Caco-2 (cell line): Measurements from ENCODE around the gene NCR2. TPM values are rescaled to one million over a fixed set of nuclear protein-coding genes. Genes with fewer than 3 reads are reported as not detected.

ENCODE experiments used
- BruUV-seq: library from RNA; stranded (reverse); fragments of 400-500 nt; replicated peaks from 2 replicates; lab custom pipeline; 2021; lab: Mats Ljungman, UMichigan
- CTCF ChIA-PET: fragments of 300-600 bp; sonication (Branson Sonifier 250); formaldehyde crosslinking; loops from one replicate; lab custom pipeline; 2022; ENCODE audit warnings: antibody characterized with exemption; lab: Charles Lee
- POLR2A ChIA-PET: fragments of 300-600 bp; sonication (Branson Sonifier 250); formaldehyde crosslinking; loops from one replicate; lab custom pipeline; 2022; ENCODE audit warnings: antibody characterized with exemption; lab: Charles Lee
- DNase-seq, 2 experiments: peaks; one replicate each; pipeline versions ENCODE4 v3.0.0 to v3.0.0-alpha.2; 2020 to 2022
- H3K27me3 ChIP-seq: replicated peaks from 2 replicates; pipeline ENCODE4 v1.6.0; 2011; ENCODE audit warnings: low read length; ENCODE audit not compliant: control insufficient read depth, insufficient read depth
- H3K36me3 ChIP-seq: 2 replicates; pipeline ENCODE4 v1.5.1; 2011; ENCODE audit warnings: low read length; ENCODE audit not compliant: control insufficient read depth, insufficient read depth
- H3K4me1 ChIP-seq: fragments of 250-450 bp; sonication (Bioruptor Pico); 2 replicates; pipeline ENCODE4 v1.5.1; 2020; ENCODE audit warnings: mild to moderate bottlenecking
- H3K4me3 ChIP-seq: 2 replicates; pipeline ENCODE4 v1.5.1; 2011; ENCODE audit warnings: low read depth, mild to moderate bottlenecking, control low read depth, low read length
- H3K9me3 ChIP-seq: fragments of 250-450 bp; sonication (Bioruptor Pico); 2 replicates; pipeline ENCODE4 v1.5.1; 2020; ENCODE audit warnings: mild to moderate bottlenecking, moderate library complexity
- H3K27ac Mint-ChIP-seq: one replicate; pipeline ENCODE4 v1.8.0; 2022; ENCODE audit warnings: mixed read lengths; ENCODE audit not compliant: unreplicated experiment
- H3K27me3 Mint-ChIP-seq: one replicate; pipeline ENCODE4 v1.8.0; 2022; ENCODE audit warnings: mixed read lengths; ENCODE audit not compliant: insufficient read depth, unreplicated experiment
- H3K36me3 Mint-ChIP-seq: one replicate; pipeline ENCODE4 v1.8.0; 2022; ENCODE audit warnings: mild to moderate bottlenecking, mixed read lengths; ENCODE audit not compliant: insufficient read depth, unreplicated experiment
- H3K4me1 Mint-ChIP-seq: one replicate; pipeline ENCODE4 v1.8.0; 2022; ENCODE audit warnings: low read depth, mixed read lengths; ENCODE audit not compliant: unreplicated experiment
- H3K4me3 Mint-ChIP-seq: one replicate; pipeline ENCODE4 v1.8.0; 2022; ENCODE audit warnings: mild to moderate bottlenecking, moderate library complexity, mixed read lengths; ENCODE audit not compliant: unreplicated experiment
- H3K9me3 Mint-ChIP-seq: one replicate; pipeline ENCODE4 v1.8.0; 2022; ENCODE audit warnings: mixed read lengths; ENCODE audit not compliant: unreplicated experiment
- intact Hi-C: fragments of 100-400 bp; cut with micrococcal nuclease; formaldehyde crosslinking; loops from one replicate; pipeline ENCODE4 v1.10.0; 2022; ENCODE audit not compliant: unreplicated experiment
- total RNA-seq: library from RNA; stranded (reverse); gene quantifications from 2 replicates; pipeline ENCODE4 v1.2.3, GENCODE V29; 2022
- TF ChIP-seq, protein P1 (sequence below), 2 experiments: fragments of 200-600 bp in 1 of 2; IDR thresholded peaks; 1 replicate in 1 of 2; 2 replicates in 1 of 2; pipeline versions ENCODE4 v1.5.1 to v1.8.0; 2011 to 2022; ENCODE audit warnings: antibody characterized with exemption in 1 of 2, control low read depth in 1 of 2, inconsistent platforms in 1 of 2, low read depth in 1 of 2, low read length in 1 of 2, mild to moderate bottlenecking in 1 of 2, moderate library complexity in 1 of 2; ENCODE audit not compliant: insufficient read depth in 1 of 2, severe bottlenecking in 1 of 2, unreplicated experiment in 1 of 2

Gene NCR2
- total RNA-seq, 1 experiment from 2014 or later, result not detected

DNA sequence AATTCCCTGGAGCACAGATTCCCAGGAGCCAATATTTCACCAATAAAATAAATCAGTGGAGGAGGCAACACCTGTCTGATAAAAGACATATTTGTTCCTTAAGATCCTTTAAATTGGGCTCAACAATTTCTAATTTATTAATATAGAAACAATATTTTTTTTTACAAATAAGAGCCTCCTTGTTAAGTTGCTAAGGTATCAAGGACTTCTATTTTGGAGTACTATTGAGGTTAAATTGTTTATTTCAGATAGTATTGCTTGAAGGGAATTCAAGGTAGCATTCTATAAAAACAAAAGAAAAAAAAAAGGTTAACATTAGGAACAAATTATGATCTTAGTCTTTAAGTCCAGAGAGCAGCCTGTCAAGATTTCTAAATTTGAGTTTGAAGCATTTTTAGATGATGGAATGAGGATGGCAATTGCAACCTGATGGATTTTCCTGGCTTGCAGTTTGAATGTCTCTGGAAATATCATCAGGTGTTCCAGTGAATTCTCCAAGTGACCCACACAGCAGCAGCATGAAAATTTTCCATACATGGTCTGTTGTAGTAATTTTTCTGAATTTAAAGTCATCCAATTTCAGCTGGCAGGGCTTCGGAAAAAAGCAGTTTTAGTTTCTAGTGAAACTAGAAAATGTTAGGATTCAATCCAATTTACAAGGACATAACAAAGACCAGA, 19.3 kb upstream of the NCR2 start:
- TF ChIP-seq, protein P1, sequence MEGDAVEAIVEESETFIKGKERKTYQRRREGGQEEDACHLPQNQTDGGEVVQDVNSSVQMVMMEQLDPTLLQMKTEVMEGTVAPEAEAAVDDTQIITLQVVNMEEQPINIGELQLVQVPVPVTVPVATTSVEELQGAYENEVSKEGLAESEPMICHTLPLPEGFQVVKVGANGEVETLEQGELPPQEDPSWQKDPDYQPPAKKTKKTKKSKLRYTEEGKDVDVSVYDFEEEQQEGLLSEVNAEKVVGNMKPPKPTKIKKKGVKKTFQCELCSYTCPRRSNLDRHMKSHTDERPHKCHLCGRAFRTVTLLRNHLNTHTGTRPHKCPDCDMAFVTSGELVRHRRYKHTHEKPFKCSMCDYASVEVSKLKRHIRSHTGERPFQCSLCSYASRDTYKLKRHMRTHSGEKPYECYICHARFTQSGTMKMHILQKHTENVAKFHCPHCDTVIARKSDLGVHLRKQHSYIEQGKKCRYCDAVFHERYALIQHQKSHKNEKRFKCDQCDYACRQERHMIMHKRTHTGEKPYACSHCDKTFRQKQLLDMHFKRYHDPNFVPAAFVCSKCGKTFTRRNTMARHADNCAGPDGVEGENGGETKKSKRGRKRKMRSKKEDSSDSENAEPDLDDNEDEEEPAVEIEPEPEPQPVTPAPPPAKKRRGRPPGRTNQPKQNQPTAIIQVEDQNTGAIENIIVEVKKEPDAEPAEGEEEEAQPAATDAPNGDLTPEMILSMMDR (IDR thresholded peaks at IDR 0.05; ENCODE audit: insufficient read depth in 1 of 2, low read depth in 1 of 2, low read length in 1 of 2, severe bottlenecking in 1 of 2, unreplicated experiment in 1 of 2), result no peak

DNA sequence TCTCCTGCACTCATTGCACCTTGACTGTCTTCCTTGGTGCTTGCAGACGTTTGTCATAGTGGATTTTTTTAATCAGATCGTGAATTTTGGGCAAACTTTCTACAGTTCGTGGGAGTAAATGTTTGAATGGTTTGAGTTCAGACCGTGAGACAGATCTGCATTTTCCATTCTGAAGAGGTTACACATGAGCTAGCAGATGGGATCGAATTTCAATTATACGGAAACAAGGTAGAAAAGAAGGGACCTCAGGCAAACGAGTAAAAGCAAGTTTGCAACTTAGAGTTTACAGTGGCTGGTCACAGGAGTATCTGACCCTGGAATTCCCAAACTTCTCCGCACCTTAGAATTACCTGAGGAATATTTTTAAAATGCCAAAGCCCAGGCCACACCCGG, 17.2 kb upstream of the NCR2 start:
- no TSS peak for BruUV-seq
- H3K36me3 ChIP-seq, result no peaks in the 10 kb centered on the region
- intact Hi-C loops, result loop anchor here (1.0 to 10.0 kb wide), 4 partner anchors 12 to 225 kb away; no protein-coding TSS in a partner anchor
- H3K9me3 ChIP-seq, result no peaks in the 10 kb centered on the region
- CTCF ChIA-PET, result interaction anchor here (0.6 to 1.1 kb wide), 2 partner anchors 11 to 136 kb away, joined by 3 read pairs; no protein-coding TSS in a partner anchor
- TF ChIP-seq, protein P1 (IDR thresholded peaks at IDR 0.05; ENCODE audit: insufficient read depth in 1 of 2, low read depth in 1 of 2, low read length in 1 of 2, severe bottlenecking in 1 of 2, unreplicated experiment in 1 of 2), result no peak
- Mint-ChIP-seq H3K27me3 (peaks cover 23% of the 10 kb centered on the region), H3K4me1 (peaks cover 8% of the 10 kb centered on the region), H3K4me3 (peak overlapping the region; percentile 11), H3K36me3 (no peaks in the 10 kb centered on the region), H3K9me3 (no peaks in the 10 kb centered on the region), H3K27ac (no peak overlapping the region)
- POLR2A ChIA-PET, result no interaction called here
- H3K4me3 ChIP-seq, result no peak overlapping the region
- no peaks in the 10 kb centered on the region for H3K4me1 ChIP-seq
- no peaks in the 10 kb centered on the region; the same call in 1 of the 2 replicates for H3K27me3 ChIP-seq
- DNase-seq, result no peak

More for the DNA sequence above, 19.3 kb upstream of the NCR2 start:
- BruUV-seq, result no TSS peak
- Mint-ChIP-seq H3K4me1 (peaks cover 8% of the 10 kb centered on the region), H3K27ac (no peak overlapping the region), H3K27me3 (peaks cover 41% of the 10 kb centered on the region), H3K4me3 (no peak overlapping the region), H3K36me3 (no peaks in the 10 kb centered on the region), H3K9me3 (no peaks in the 10 kb centered on the region)
- no peaks in the 10 kb centered on the region; the same call in 1 of the 2 replicates for H3K27me3 ChIP-seq
- intact Hi-C loops, result loop anchor here (10.0 kb wide), 1 partner anchor 131 kb away; no protein-coding TSS in a partner anchor
- DNase-seq, result no peak
- H3K9me3 ChIP-seq, result no peaks in the 10 kb centered on the region
- no peaks in the 10 kb centered on the region for H3K36me3 ChIP-seq
- ChIA-PET CTCF (no interaction called here), POLR2A (no interaction called here)
- no peak overlapping the region for H3K4me3 ChIP-seq
- no peaks in the 10 kb centered on the region for H3K4me1 ChIP-seq

DNA sequence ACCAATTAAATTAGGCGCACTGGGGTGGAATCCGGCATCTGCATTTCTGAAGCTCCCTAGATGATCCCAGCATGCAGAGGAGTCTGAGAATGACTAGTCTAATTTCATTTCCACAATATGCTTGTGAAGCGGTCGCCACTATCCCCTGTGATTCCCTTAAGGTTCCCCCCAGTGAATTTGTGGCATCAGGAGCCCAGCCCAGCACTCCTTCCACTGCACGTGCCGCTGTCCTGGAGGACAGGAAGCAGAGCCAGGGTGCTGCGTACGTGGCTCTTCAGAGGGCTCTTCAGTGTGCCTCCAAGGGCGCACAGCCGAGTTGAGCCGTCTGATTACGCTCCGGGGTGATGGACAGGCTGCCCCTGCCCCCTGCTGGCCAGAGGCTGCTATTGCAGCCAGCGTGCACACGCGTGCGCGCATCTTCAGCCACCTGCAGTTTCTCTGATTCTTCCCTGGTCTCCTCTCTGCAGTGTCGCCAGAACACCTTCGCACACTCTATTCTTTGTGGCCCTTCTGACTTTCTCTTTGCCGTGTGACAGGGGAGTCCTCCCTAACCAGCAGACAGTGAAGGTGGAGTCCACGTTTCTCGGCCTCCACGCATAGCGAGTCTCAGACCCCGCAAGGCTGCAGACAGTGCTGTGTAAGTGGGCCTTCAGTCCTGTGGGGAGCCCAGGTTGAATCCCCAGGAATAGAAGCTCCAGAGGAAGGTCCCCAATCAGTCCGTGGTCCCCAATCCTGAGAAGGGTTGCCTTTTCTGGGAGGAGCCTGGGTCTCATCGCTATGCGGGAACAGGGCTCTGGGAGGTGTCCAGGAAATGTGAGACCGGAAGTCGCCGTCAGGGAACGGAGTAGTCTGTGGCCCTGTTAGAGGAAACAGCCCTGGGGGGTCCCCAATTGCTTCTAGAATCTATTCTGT, 16.5 kb upstream of the NCR2 start:
- peak; percentile 82 to 84 for DNase-seq
- Histone ChIP-seq H3K9me3 (no peaks in the 10 kb centered on the region), H3K36me3 (no peaks in the 10 kb centered on the region), H3K4me3 (no peak overlapping the region), H3K27me3 (no peaks in the 10 kb centered on the region; the same call in 1 of the 2 replicates), H3K4me1 (no peaks in the 10 kb centered on the region)
- H3K27me3 Mint-ChIP-seq, result peaks cover 18% of the 10 kb centered on the region
- H3K9me3 Mint-ChIP-seq, result no peaks in the 10 kb centered on the region
- peaks cover 8% of the 10 kb centered on the region for H3K4me1 Mint-ChIP-seq
- no TSS peak for BruUV-seq
- H3K27ac Mint-ChIP-seq, result no peak overlapping the region
- TF ChIP-seq, protein P1 (IDR thresholded peaks at IDR 0.05; ENCODE audit: insufficient read depth in 1 of 2, low read depth in 1 of 2, low read length in 1 of 2, severe bottlenecking in 1 of 2, unreplicated experiment in 1 of 2), result peak; percentile 97 to 99
- intact Hi-C loops, result loop anchor here (1.0 to 10.0 kb wide), 4 partner anchors 13 to 226 kb away; no protein-coding TSS in a partner anchor
- ChIA-PET CTCF (interaction anchor here (0.6 to 1.1 kb wide), 3 partner anchors 11 to 137 kb away, joined by 3 read pairs; no protein-coding TSS in a partner anchor), POLR2A (no interaction called here)
- peak overlapping the region; percentile 37 for H3K4me3 Mint-ChIP-seq
- H3K36me3 Mint-ChIP-seq, result no peaks in the 10 kb centered on the region
